Measurements from ENCODE around the gene PLXNB2.

GRCh38 chr22:50246242-50247175 is 60.9 kb downstream of the PLXNB2 start:
- TF ChIP-seq, protein P1, sequence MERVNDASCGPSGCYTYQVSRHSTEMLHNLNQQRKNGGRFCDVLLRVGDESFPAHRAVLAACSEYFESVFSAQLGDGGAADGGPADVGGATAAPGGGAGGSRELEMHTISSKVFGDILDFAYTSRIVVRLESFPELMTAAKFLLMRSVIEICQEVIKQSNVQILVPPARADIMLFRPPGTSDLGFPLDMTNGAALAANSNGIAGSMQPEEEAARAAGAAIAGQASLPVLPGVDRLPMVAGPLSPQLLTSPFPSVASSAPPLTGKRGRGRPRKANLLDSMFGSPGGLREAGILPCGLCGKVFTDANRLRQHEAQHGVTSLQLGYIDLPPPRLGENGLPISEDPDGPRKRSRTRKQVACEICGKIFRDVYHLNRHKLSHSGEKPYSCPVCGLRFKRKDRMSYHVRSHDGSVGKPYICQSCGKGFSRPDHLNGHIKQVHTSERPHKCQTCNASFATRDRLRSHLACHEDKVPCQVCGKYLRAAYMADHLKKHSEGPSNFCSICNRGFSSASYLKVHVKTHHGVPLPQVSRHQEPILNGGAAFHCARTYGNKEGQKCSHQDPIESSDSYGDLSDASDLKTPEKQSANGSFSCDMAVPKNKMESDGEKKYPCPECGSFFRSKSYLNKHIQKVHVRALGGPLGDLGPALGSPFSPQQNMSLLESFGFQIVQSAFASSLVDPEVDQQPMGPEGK (CRISPR knock-in tag; IDR thresholded peaks at IDR 0.05; ENCODE audit: borderline replicate concordance), result no peak
- TF ChIP-seq CSDC2 (CRISPR knock-in tag; IDR thresholded peaks at IDR 0.05) (no peak), OSR1 (CRISPR knock-in tag; IDR thresholded peaks at IDR 0.05) (no peak), BACH2 (CRISPR knock-in tag; IDR thresholded peaks at IDR 0.05; ENCODE audit: borderline replicate concordance) (no peak), ZFP3 (CRISPR knock-in tag; IDR thresholded peaks at IDR 0.05) (no peak), ZNF8 (CRISPR knock-in tag; IDR thresholded peaks at IDR 0.05) (no peak), ESRRG (CRISPR knock-in tag; IDR thresholded peaks at IDR 0.05) (no peak), TSHZ2 (CRISPR knock-in tag; IDR thresholded peaks at IDR 0.05) (no peak), ISL1 (CRISPR knock-in tag; IDR thresholded peaks at IDR 0.05) (no peak), RARB (CRISPR knock-in tag; IDR thresholded peaks at IDR 0.05) (no peak), ARNTL (CRISPR knock-in tag; IDR thresholded peaks at IDR 0.05; ENCODE audit: borderline replicate concordance, low read depth) (no peak), ZNF565 (CRISPR knock-in tag; conservative IDR thresholded peaks at IDR 0.05; ENCODE audit: low read depth) (no peak), ZFP30 (CRISPR knock-in tag; IDR thresholded peaks at IDR 0.05) (no peak)
- TF ChIP-seq, protein P2, sequence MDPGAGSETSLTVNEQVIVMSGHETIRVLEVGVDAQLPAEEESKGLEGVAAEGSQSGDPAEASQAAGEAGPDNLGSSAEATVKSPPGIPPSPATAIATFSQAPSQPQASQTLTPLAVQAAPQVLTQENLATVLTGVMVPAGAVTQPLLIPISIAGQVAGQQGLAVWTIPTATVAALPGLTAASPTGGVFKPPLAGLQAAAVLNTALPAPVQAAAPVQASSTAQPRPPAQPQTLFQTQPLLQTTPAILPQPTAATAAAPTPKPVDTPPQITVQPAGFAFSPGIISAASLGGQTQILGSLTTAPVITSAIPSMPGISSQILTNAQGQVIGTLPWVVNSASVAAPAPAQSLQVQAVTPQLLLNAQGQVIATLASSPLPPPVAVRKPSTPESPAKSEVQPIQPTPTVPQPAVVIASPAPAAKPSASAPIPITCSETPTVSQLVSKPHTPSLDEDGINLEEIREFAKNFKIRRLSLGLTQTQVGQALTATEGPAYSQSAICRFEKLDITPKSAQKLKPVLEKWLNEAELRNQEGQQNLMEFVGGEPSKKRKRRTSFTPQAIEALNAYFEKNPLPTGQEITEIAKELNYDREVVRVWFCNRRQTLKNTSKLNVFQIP (CRISPR knock-in tag; IDR thresholded peaks at IDR 0.05; ENCODE audit: borderline replicate concordance, low read depth), result no peak
